HepG2 (cell line): ENCODE data around the gene EML2. TPM values are rescaled to one million over a fixed set of nuclear protein-coding genes. Genes with fewer than 3 reads are reported as not detected.

Experiments
- CENPBD1 ChIP-seq: sonication (generic); formaldehyde crosslinking; IDR thresholded peaks from 2 replicates; pipeline ENCODE4 v1.8.0; 2022; ENCODE audit warnings: missing genetic modification reagents, low read depth, mild to moderate bottlenecking, borderline replicate concordance
- DBP ChIP-seq: sonication (generic); formaldehyde crosslinking; IDR thresholded peaks from 2 replicates; pipeline ENCODE4 v1.4.0; 2020; ENCODE audit warnings: missing genetic modification reagents; ENCODE audit errors: not compliant biosample characterization
- FIP1L1 ChIP-seq: fragments of 200-400 bp; formaldehyde crosslinking; IDR thresholded peaks from 2 replicates; pipeline ENCODE4 v1.6.1; 2018; ENCODE audit warnings: low read depth, mild to moderate bottlenecking, low read length, moderate library complexity, borderline replicate concordance; ENCODE audit not compliant: insufficient read depth
- HCFC1 ChIP-seq: fragments of 150-350 bp; IDR thresholded peaks from 2 replicates; pipeline ENCODE4 v1.6.1; 2014; ENCODE audit warnings: low read depth, low read length
- HDAC2 ChIP-seq: sonication (generic); formaldehyde crosslinking; IDR thresholded peaks from 2 replicates; pipeline ENCODE4 v1.4.0; 2020; ENCODE audit warnings: missing genetic modification reagents
- HMGXB4 ChIP-seq, 2 experiments: sonication (generic) in 1 of 2; formaldehyde crosslinking in 1 of 2; IDR thresholded peaks; 2 replicates each; pipeline versions ENCODE4 v1.4.0 to v1.6.1; 2018 to 2020; ENCODE audit warnings: missing genetic modification reagents in 2 of 2, borderline replicate concordance in 1 of 2, low read depth in 1 of 2, mild to moderate bottlenecking in 1 of 2, missing biosample characterization in 1 of 2
- HNF4A ChIP-seq: sonication (generic); formaldehyde crosslinking; IDR thresholded peaks from 2 replicates; pipeline ENCODE4 v1.4.0; 2020; ENCODE audit warnings: missing genetic modification reagents
- HNRNPLL ChIP-seq: fragments of 200-400 bp; formaldehyde crosslinking; IDR thresholded peaks from 2 replicates; pipeline ENCODE4 v1.6.1; 2017; ENCODE audit warnings: mild to moderate bottlenecking, low read depth, low read length; ENCODE audit not compliant: poor library complexity, severe bottlenecking
- HOXA3 ChIP-seq: sonication (generic); formaldehyde crosslinking; IDR thresholded peaks from 2 replicates; pipeline ENCODE4 v1.5.0; 2020; ENCODE audit warnings: missing genetic modification reagents
- ISL2 ChIP-seq: sonication (generic); formaldehyde crosslinking; IDR thresholded peaks from 2 replicates; pipeline ENCODE4 v1.5.0; 2020; ENCODE audit warnings: missing genetic modification reagents
- MYC ChIP-seq: sonication (generic); formaldehyde crosslinking; IDR thresholded peaks from 2 replicates; pipeline ENCODE4 v1.9.0; 2021; ENCODE audit warnings: missing genetic modification reagents, borderline replicate concordance
- NFYB ChIP-seq: sonication (generic); formaldehyde crosslinking; IDR thresholded peaks from 2 replicates; pipeline ENCODE4 v1.4.0; 2020; ENCODE audit warnings: missing genetic modification reagents
- SOX13 ChIP-seq, 3 experiments: fragments of 450-650 bp in 1 of 3; sonication (generic) in 1 of 3; formaldehyde crosslinking in 1 of 3; IDR thresholded peaks in 2 of 3; conservative IDR thresholded peaks in 1 of 3; 2 replicates each; pipeline versions ENCODE4 v1.5.0 to v1.6.1; 2016 to 2020; ENCODE audit warnings: antibody characterized with exemption in 1 of 3, mild to moderate bottlenecking in 1 of 3, missing compliant biosample characterization in 1 of 3, missing genetic modification reagents in 1 of 3, moderate library complexity in 1 of 3
- STAG1 ChIP-seq: sonication (generic); formaldehyde crosslinking; IDR thresholded peaks from 2 replicates; pipeline ENCODE4 v1.4.0; 2020; ENCODE audit warnings: missing genetic modification reagents
- THAP7 ChIP-seq: sonication (generic); formaldehyde crosslinking; IDR thresholded peaks from 2 replicates; pipeline ENCODE4 v1.8.1; 2023; ENCODE audit warnings: mild to moderate bottlenecking, missing genetic modification reagents
- ZBTB42 ChIP-seq: sonication (generic); formaldehyde crosslinking; IDR thresholded peaks from 2 replicates; pipeline ENCODE4 v1.5.0; 2020; ENCODE audit warnings: mild to moderate bottlenecking, missing genetic modification reagents
- ZIK1 ChIP-seq: sonication (generic); formaldehyde crosslinking; IDR thresholded peaks from 2 replicates; pipeline ENCODE4 v1.5.0; 2020; ENCODE audit warnings: mild to moderate bottlenecking, low read depth, missing genetic modification reagents, borderline replicate concordance
- ZNF205 ChIP-seq: IDR thresholded peaks from 2 replicates; pipeline ENCODE4 v1.6.1; 2018; ENCODE audit warnings: missing biosample characterization, missing genetic modification reagents
- ZNF263 ChIP-seq: sonication (generic); formaldehyde crosslinking; IDR thresholded peaks from 2 replicates; pipeline ENCODE4 v1.4.0; 2020; ENCODE audit warnings: missing genetic modification reagents
- ZNF367 ChIP-seq: sonication (generic); formaldehyde crosslinking; IDR thresholded peaks from 2 replicates; pipeline ENCODE4 v1.4.0; 2020; ENCODE audit warnings: missing genetic modification reagents, borderline replicate concordance
- ZNF513 ChIP-seq: sonication (generic); formaldehyde crosslinking; conservative IDR thresholded peaks from 2 replicates; pipeline ENCODE4 v1.5.0; 2020; ENCODE audit warnings: missing genetic modification reagents
- ZNF615 ChIP-seq: sonication (generic); formaldehyde crosslinking; IDR thresholded peaks from 2 replicates; pipeline ENCODE4 v1.5.0; 2020; ENCODE audit warnings: mild to moderate bottlenecking, missing genetic modification reagents, borderline replicate concordance
- ZNF878 ChIP-seq: sonication (generic); formaldehyde crosslinking; IDR thresholded peaks from 2 replicates; pipeline ENCODE4 v1.8.1; 2023; ENCODE audit warnings: mild to moderate bottlenecking, missing genetic modification reagents, moderate library complexity
- polyA plus RNA-seq, 8 experiments: library from polyadenylated mRNA; depleted of rRNA in 3 of 8; stranded (reverse) in 7 of 8; unstranded in 1 of 8; fragments of >200 nt; fragmentation: Illumina TruSeq in 4 of 8; extraction: Trizol in 4 of 8; gene quantifications; 2 replicates each; pipeline versions ENCODE4 v1.2.1 to v1.2.3, GENCODE V29; 2011 to 2016; ENCODE audit warnings: low read depth in 4 of 8, missing spikeins in 1 of 8, mixed read lengths in 1 of 8; ENCODE audit not compliant: insufficient read depth in 1 of 8
- total RNA-seq, 5 experiments: library from RNA; depleted of rRNA; stranded (reverse); fragments of >200 nt; fragmentation: Illumina TruSeq; extraction: Trizol; gene quantifications; 2 replicates each; pipeline ENCODE4 v1.2.3, GENCODE V29; 2016; ENCODE audit warnings: low read depth in 1 of 5

The EML2 gene
- total and polyA plus RNA-seq, 2 of the 13 experiments (the other 11 are each of a cell fraction or from before 2014, with no cell fraction given), result 7.3 to 12.9 TPM

GRCh38 chr19:45643024-45643926 is 4.1 kb upstream of the EML2 start (continued):
- TF ChIP-seq HDAC2 (CRISPR knock-in tag) (peak; percentile 20; the same call in 1 of the 2 replicates), SOX13 (IDR thresholded peaks at IDR 0.05) (no peak), SOX13 (CRISPR knock-in tag; conservative IDR thresholded peaks at IDR 0.05 in 1 of 2, IDR thresholded peaks at IDR 0.05 in 1 of 2) (no peak), ZIK1 (CRISPR knock-in tag) (no peak), THAP7 (no peak), DBP (CRISPR knock-in tag) (no peak), ISL2 (peak; percentile 27; the same call in 1 of the 2 replicates), ZNF615 (CRISPR knock-in tag) (no peak), ZNF205 (CRISPR knock-in tag) (0 out of 2 replicates have a peak, but pooled peaks have one; percentile 24), HOXA3 (CRISPR knock-in tag) (0 out of 2 replicates have a peak, but pooled peaks have one; percentile 24), HNRNPLL (peak; percentile 49), ZNF513 (CRISPR knock-in tag) (no peak), HNF4A (CRISPR knock-in tag) (no peak), ZNF263 (CRISPR knock-in tag) (peak; percentile 30; the same call in 1 of the 2 replicates), MYC (CRISPR knock-in tag) (peak; percentile 41; the same call in 1 of the 2 replicates), STAG1 (CRISPR knock-in tag) (peak; percentile 92), ZBTB42 (CRISPR knock-in tag) (no peak), HCFC1 (no peak), NFYB (0 out of 2 replicates have a peak, but pooled peaks have one; percentile 23), HMGXB4 (CRISPR knock-in tag; IDR thresholded peaks at IDR 0.05; ENCODE audit: borderline replicate concordance in 1 of 2, low read depth in 1 of 2) (peak; percentile 70 to 81; a peak in 3 of 4 replicates), ZNF367 (no peak), CENPBD1 (CRISPR knock-in tag) (no peak), FIP1L1 (no peak), ZNF878 (CRISPR knock-in tag) (0 out of 2 replicates have a peak, but pooled peaks have one; percentile 41)
